Keratinocyte (primary cell): ENCODE measurements around the gene MAP2K4. TPM values are rescaled to one million over a fixed set of nuclear protein-coding genes. Genes with fewer than 3 reads are reported as not detected.

ENCODE experiments used
- DNase-seq: peaks from one replicate; pipeline ENCODE4 v3.0.0-alpha.2; 2011; ENCODE audit warnings: low read depth, missing footprints, low spot score
- FAIRE-seq: peaks from 2 replicates; lab custom pipeline; 2011; peaks lifted over from hg19 to GRCh38; lab: Jason Lieb, UNC
- H2AFZ ChIP-seq: 2 replicates; pipeline ENCODE4 v1.6.0; 2012; ENCODE audit warnings: low read length, control low read depth, inconsistent platforms; ENCODE audit not compliant: control insufficient read depth
- H3K27ac ChIP-seq: 2 replicates; pipeline ENCODE4 v1.5.1; 2011; ENCODE audit warnings: low read length; ENCODE audit not compliant: control insufficient read depth, insufficient read depth
- H3K27me3 ChIP-seq: 3 replicates; pipeline ENCODE4 v1.6.0; 2011; ENCODE audit warnings: low read length; ENCODE audit not compliant: control insufficient read depth, insufficient read depth; ENCODE audit errors: extremely low read depth
- H3K36me3 ChIP-seq, 2 experiments: 2 replicates in 1 of 2; 3 replicates in 1 of 2; pipeline ENCODE4 v1.5.1; 2011; ENCODE audit warnings: low read length in 2 of 2, mild to moderate bottlenecking in 1 of 2; ENCODE audit not compliant: control insufficient read depth in 2 of 2, insufficient read depth in 2 of 2; ENCODE audit errors: extremely low read depth in 1 of 2
- H3K4me1 ChIP-seq: 3 replicates; pipeline ENCODE4 v1.5.1; 2011; ENCODE audit warnings: low read length; ENCODE audit not compliant: control insufficient read depth, insufficient read depth; ENCODE audit errors: extremely low read depth
- H3K4me2 ChIP-seq: 3 replicates; pipeline ENCODE4 v1.6.0; 2011; ENCODE audit warnings: low read depth, low read length; ENCODE audit not compliant: control insufficient read depth, insufficient read depth; ENCODE audit errors: extremely low read depth
- H3K4me3 ChIP-seq, 3 experiments: fragments of 200-600 bp in 1 of 3; sonication (generic) in 1 of 3; 2 replicates in 2 of 3; 3 replicates in 1 of 3; pipeline ENCODE4 v1.5.1; 2011 to 2016; ENCODE audit warnings: low read length in 3 of 3, mild to moderate bottlenecking in 3 of 3, control low read depth in 2 of 3, inconsistent platforms in 1 of 3, low read depth in 1 of 3, mixed read lengths in 1 of 3, mixed run types in 1 of 3, moderate library complexity in 1 of 3; ENCODE audit not compliant: control insufficient read depth in 2 of 3, insufficient read depth in 2 of 3; ENCODE audit errors: extremely low read depth in 1 of 3
- H3K79me2 ChIP-seq: 2 replicates; pipeline ENCODE4 v1.6.0; 2012; ENCODE audit warnings: low read length; ENCODE audit not compliant: control insufficient read depth, insufficient read depth
- H3K9ac ChIP-seq: 3 replicates; pipeline ENCODE4 v1.6.0; 2011; ENCODE audit warnings: low read length; ENCODE audit not compliant: control insufficient read depth, insufficient read depth; ENCODE audit errors: extremely low read depth
- H3K9me1 ChIP-seq: 3 replicates; pipeline ENCODE4 v1.6.0; 2011; ENCODE audit warnings: low read length; ENCODE audit not compliant: control insufficient read depth, insufficient read depth; ENCODE audit errors: extremely low read depth
- H3K9me3 ChIP-seq: 2 replicates; pipeline ENCODE4 v1.5.1; 2012; ENCODE audit warnings: low read depth, low read length; ENCODE audit not compliant: control insufficient read depth
- H4K20me1 ChIP-seq: 3 replicates; pipeline ENCODE4 v1.6.0; 2011; ENCODE audit warnings: low read length; ENCODE audit not compliant: control insufficient read depth, insufficient read depth; ENCODE audit errors: extremely low read depth
- CTCF ChIP-seq, 3 experiments: IDR thresholded peaks in 1 of 3; conservative IDR thresholded peaks in 1 of 3; optimal IDR thresholded peaks in 1 of 3; 2 replicates in 2 of 3; 3 replicates in 1 of 3; pipeline versions ENCODE3 to v1.5.1; 2011; ENCODE audit warnings: low read length in 3 of 3, mild to moderate bottlenecking in 3 of 3, moderate library complexity in 2 of 3, control low read depth in 1 of 3, inconsistent platforms in 1 of 3; ENCODE audit not compliant: insufficient read depth in 2 of 3; ENCODE audit errors: extremely low read depth in 1 of 3
- EZH2 ChIP-seq: IDR thresholded peaks from one replicate; pipeline ENCODE4 v1.6.1; 2012; ENCODE audit warnings: inconsistent platforms, mild to moderate bottlenecking, low read length, moderate library complexity
- dilution Hi-C: fragments of 300-500 bp; cut with MboI; formaldehyde crosslinking; loops from one replicate; pipeline ENCODE4 v1.7.0; 2020; ENCODE audit warnings: low sequenced_read_pairs; ENCODE audit not compliant: extremely low pct_ligation_motif_present
- polyA plus RNA-seq, 5 experiments: library from polyadenylated mRNA; depleted of rRNA in 3 of 5; stranded (reverse) in 3 of 5; stranded (forward) in 1 of 5; unstranded in 1 of 5; fragments of >200 nt; gene quantifications; 1 replicate in 1 of 5; 2 replicates in 3 of 5; 3 replicates in 1 of 5; pipeline versions ENCODE4 v1.2.1 to v1.2.3, GENCODE V29; 2011 to 2012; ENCODE audit warnings: missing spikeins in 2 of 5, low read depth in 1 of 5, low replicate concordance in 1 of 5

The MAP2K4 gene
- polyA plus RNA-seq, 1 donor (not counting 4 experiments of a cell fraction or from before 2014, with no cell fraction given), result 37.3 TPM

GRCh38 chr17:12098568-12098967 lies 77.9 kb downstream of the MAP2K4 start:
- dilution Hi-C loops, result no loop called here
- Histone ChIP-seq H2AFZ (no peak overlapping the region), H3K4me2 (no peak overlapping the region), H3K9me1 (peaks cover 2% of the 10 kb centered on the region), H3K4me3 (no peak overlapping the region), H3K4me1 (no peaks in the 10 kb centered on the region), H3K9ac (no peak overlapping the region), H3K9me3 (no peaks in the 10 kb centered on the region), H3K79me2 (peaks cover 13% of the 10 kb centered on the region), H3K36me3 (peaks cover 0 to 8% of the 10 kb centered on the region in 2 experiments), H3K27me3 (no peaks in the 10 kb centered on the region), H3K27ac (no peak overlapping the region), H4K20me1 (no peaks in the 10 kb centered on the region)
- no peak for DNase-seq
- TF ChIP-seq EZH2, result no peak
- TF ChIP-seq CTCF (optimal IDR thresholded peaks at IDR 0.05 in 1 of 3, IDR thresholded peaks at IDR 0.05 in 1 of 3, conservative IDR thresholded peaks at IDR 0.05 in 1 of 3; ENCODE audit: extremely low read depth in 1 of 3, insufficient read depth in 2 of 3, low read length in 3 of 3), result no peak
- no peak for FAIRE-seq

GRCh38 chr17:12099412-12099811 lies 78.7 kb downstream of the MAP2K4 start:
- TF ChIP-seq EZH2 (no peak), CTCF (optimal IDR thresholded peaks at IDR 0.05 in 1 of 3, IDR thresholded peaks at IDR 0.05 in 1 of 3, conservative IDR thresholded peaks at IDR 0.05 in 1 of 3; ENCODE audit: extremely low read depth in 1 of 3, insufficient read depth in 2 of 3, low read length in 3 of 3) (no peak)
- no peak overlapping the region for H3K4me2 ChIP-seq
- dilution Hi-C loops, result no loop called here
- H3K36me3 ChIP-seq, result peaks cover 0 to 8% of the 10 kb centered on the region in 2 experiments
- DNase-seq (no peak), FAIRE-seq (no peak)
- H4K20me1 ChIP-seq, result no peaks in the 10 kb centered on the region
- H2AFZ ChIP-seq, result no peak overlapping the region
- H3K27me3 ChIP-seq, result no peaks in the 10 kb centered on the region
- H3K9ac ChIP-seq, result no peak overlapping the region
- no peaks in the 10 kb centered on the region for H3K4me1 ChIP-seq
- no peak overlapping the region for H3K4me3 ChIP-seq
- H3K79me2 ChIP-seq, result peaks cover 16% of the 10 kb centered on the region
- no peak overlapping the region for H3K27ac ChIP-seq
- H3K9me3 ChIP-seq, result no peaks in the 10 kb centered on the region
- peaks cover 2% of the 10 kb centered on the region for H3K9me1 ChIP-seq
